ENCODE data around the gene FBXL17.
"Not testable (repeated sequence)": the region's sequence is repeated elsewhere in the genome, so short reads cannot be mapped to it uniquely, and the experiment has no call there.

FBXL17 gene

GRCh38 chr5:108381954-108382783 lies at the start of gene FBXL17:
FBXL17 (minus strand) TSS chr5:108382098.
- DNase-seq, result peak; percentile 87

GRCh38 chr5:108430931-108431608 lies 49.2 kb upstream of the FBXL17 start:
- DNase-seq, result no peak

GRCh38 chr5:108421713-108422112 lies 39.8 kb upstream of the FBXL17 start:
- no peak for DNase-seq

GRCh38 chr5:108420755-108421154 lies 38.9 kb upstream of the FBXL17 start:
- no peak for DNase-seq

- DNase-seq, result no peak
Measured at GRCh38 chr5:108420158-108420557, 38.3 kb upstream of the FBXL17 start.

GRCh38 chr5:108418197-108418596 lies 36.3 kb upstream of the FBXL17 start:
- DNase-seq, result no peak

DNA sequence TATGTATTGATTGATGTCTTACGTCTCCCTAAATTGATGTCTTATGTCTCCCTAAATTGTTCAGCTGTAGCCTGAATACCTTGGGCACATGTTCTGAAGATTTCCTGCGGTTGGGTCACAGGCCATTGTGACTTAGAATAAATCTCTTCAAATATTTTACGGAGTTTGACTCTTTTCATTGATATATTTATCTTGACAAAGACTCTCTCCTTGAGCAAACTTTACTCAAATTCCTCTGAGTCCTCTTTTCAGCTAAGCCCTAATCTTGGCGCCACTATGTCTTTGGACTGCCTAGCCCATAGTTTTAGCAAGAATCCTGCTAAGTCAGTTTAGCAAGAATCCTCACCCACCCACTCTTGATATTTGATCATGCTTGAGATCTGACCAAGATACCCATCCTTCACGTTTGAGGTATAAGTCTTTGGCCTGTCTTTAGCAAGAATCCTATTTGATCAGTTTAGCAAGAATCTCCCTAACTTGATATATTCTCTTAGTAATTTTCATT lies 35.3 kb upstream of the FBXL17 start:
- DNase-seq, result no peak

GRCh38 chr5:108415726-108416125 lies 33.8 kb upstream of the FBXL17 start:
- no peak for DNase-seq

DNA sequence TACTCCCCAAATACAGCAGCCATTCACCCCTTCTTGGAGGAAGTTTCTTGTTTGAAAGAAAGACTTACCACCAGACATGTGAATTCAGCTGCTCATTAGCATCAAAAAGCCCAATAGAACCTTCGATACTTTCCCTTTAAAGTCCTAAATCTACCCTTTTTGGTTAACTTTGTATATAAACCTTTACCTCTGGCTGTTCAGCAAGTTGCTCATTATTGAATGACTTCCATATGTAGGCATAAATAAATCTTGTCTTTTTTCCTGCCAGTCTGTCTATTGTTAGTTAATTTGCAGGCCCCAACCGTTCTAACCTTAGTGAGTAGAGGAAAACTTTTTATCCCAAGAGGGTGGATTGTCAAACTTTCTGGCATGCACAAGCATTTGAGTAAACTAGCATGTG lies 27.9 kb upstream of the FBXL17 start:
- DNase-seq, result no peak

- not testable (repeated sequence) for DNase-seq
Measured at GRCh38 chr5:108405201-108405600, 23.3 kb upstream of the FBXL17 start.

- DNase-seq, result no peak
Measured at GRCh38 chr5:108398964-108399363, 17.1 kb upstream of the FBXL17 start.

DNA sequence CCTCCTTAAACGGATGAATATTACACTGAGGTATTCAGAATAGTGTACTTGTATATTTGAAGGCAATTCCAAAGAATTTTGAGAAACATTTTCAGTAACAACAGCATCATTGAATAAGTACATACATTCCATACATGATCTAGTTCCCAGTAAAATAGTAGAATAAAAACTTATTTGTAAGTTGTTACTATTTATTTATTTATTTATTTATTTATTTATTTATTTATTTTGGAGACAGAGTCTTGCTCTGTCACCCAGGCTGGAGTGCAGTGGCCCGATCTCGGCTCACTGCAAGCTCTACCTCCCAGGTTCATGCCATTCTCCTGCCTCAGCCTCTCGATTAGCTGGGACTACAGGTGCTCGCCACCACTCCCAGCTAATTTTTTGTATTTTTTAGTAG lies 14.9 kb upstream of the FBXL17 start:
- not testable (repeated sequence) for DNase-seq

GRCh38 chr5:108387758-108388157 lies 5.9 kb upstream of the FBXL17 start:
- no peak for DNase-seq

DNA sequence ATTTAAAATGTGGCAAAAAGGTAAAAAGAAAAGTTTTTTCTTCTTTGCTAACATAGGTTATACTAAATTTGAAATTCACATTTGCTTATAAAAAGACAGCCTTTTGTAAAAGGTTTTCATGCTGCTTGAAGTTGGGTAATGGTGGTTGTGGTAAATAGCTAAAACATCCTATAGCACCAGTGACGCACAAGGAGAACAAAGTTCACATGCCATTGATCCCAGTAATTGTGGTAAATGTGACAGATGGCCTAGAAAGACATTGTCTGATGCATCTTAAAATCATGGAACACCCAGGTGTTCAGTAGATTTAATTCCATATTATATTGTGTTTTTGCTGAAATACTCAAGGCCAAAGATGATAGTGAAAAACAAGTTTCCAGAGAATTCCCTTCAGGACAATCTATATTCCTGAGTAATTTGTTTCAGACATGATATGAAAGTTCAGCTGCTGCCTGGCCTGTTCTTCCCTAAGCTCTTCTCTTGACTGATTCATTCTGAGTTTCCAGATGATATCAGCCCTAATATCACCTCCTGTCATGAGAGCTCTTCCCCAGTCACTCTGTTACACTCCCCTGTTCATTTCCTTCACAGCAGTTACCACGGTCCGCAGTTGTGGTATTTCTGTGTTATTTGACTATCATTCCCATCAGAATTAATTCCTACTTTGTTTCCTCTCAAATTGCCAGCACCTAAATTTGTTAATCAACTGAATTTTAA lies 4.6 kb upstream of the FBXL17 start:
- DNase-seq, result no peak

DNA sequence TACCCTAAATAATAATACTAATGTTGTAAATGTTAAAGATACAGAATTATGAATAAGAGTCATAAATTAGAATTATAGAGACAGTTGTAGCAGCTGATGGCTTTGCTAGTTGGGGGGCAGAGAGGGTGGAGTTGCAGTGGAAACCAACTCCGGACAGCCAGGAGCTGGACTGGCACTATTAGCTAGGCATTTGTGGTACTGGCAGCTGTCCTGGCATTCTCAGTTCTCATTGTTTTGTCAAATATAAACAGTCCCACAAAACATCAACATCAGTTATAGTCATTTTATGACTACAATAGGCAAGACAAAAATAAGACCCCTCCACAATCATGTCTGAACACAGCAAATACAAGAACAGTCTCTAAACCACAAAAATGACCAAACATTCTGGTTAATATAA lies 2.8 kb upstream of the FBXL17 start:
- no peak for DNase-seq

DNA sequence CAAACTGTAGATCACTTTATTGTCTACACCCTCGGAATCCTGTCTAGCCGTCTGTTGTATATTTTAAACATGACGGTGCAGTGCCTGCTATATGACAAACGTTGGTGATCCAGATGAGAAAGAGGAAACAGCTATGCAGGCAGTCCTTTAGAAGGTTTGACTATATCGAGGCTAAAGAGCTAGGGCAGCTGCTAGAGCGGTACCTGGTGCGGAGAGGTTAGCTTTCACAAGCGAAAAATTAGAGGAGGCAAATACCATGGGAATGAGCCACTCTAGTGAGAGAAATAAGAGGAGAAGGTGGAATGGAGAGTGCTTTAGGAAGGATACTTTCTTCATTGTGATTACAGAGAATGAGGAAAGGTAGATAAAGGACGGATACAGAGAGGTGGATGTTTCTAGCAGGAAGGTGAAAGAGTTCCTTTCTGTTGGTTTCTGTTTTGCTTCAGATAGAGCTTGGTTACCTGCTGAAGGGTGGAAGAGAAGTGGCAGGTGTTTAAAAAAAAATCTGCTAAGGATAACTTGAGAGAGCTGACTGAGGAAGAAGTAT lies 959 bp upstream of the FBXL17 start:
- DNase-seq, result no peak

DNA sequence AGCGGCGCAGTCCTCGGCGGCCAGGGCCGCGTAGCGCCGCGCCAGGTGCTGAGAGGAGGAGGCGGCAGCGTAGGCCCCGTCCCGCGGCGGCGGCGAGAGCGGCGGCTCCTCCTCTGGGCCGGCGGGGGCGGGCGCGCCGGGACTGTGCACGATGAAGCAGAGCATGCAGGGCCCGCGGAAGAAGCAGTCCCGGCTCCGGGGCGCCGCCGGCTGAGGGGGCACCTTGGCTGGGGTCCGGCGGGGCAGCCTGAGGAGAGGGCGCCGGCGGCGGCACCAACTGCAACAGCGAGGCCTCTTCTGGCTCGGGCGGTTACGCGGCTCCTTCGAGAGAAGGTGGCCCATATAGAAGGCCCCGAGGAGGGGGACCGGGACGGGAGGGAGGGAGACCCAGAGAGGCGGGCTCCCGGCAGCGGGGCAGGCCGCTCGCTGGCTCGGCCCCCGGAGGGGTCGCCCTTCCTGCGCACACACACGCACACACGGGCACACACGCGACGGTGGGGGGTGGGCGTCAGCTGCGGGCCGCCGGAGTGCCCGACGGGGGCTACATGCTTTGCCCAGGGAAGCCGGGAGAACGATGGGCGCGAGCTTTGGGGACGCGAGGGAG lies 446 bp downstream of the FBXL17 start:
- peak; percentile 73 for DNase-seq

DNA sequence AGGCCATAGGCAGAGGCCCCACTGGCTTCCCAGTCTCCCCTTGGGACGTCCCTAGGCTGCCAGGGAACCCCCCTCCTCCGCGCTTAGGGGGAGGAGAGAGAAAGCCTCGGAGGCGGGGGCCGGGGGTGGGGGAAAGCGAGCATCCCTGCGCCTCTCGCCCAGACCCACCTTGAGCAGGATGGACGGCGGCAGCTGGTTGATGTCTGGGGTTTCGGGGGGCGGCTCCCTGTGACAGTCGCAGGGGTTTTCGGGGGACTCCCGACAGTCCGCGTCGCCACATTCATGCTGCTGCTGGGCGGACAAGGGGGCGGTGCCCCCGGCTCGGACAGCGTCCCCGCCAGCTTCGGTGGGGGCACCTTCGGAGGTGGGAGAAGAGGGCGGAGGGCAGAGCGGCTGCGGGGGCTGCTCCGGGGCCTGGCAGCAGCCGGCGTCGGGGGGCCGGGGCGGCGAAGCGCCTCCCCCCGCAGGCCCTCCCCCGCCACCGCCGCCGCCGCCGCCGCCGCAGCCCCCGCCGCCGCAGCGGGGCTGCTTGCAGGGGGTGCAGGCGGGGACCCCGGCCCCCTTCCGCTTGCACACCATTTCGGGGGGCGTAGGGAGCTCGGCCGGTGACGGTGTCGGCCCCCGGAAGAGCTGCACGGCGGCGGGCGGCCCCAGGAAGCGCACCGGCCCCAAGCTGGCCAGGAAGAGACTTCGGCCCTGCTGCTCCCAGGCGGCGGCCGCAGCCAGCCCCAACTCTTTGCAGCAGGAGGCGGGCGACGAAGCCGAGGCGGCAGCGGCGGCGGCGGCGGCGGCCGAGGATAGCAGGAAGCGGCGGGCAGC lies 1.2 kb downstream of the FBXL17 start:
- DNase-seq, result peak; percentile 11

DNA sequence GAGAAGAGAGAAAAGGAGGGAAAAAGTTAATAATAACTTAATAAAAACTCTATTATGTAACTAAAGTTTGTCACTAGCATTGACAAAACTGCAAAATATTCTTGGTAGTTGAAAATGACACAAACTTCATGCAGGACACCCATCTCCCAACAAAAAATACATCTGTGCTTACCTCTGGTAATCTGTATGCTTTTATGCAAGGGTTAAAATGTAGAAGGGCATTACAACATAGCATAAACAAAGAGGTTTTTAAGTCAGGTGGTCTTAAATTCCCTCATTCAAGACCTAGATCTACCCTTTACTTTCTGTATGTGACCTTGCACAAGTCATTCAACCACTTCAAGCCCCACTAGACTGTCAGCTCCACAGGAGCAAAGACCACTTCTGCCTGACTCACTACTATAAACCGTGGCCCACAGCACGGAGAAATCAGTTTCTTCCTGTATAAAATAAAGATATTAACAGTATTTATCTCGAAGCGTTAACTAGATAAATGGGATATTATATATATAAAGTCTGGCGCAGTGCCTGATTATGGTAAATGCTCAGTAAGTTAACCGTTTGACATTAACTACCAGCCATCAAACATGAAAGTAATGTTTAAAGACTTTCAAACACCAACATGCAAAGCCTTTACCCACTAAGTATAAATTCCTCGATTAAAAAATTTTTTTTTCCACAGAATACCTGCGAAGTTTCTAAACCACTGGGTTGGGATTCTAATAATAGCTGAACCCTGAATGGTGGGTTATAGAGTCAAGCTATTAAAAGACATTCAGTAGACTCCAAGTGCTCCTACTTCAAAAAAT lies 2.0 kb downstream of the FBXL17 start:
- no peak for DNase-seq

- no peak for DNase-seq
Measured at GRCh38 chr5:108375768-108376167, 6.1 kb downstream of the FBXL17 start.

DNA sequence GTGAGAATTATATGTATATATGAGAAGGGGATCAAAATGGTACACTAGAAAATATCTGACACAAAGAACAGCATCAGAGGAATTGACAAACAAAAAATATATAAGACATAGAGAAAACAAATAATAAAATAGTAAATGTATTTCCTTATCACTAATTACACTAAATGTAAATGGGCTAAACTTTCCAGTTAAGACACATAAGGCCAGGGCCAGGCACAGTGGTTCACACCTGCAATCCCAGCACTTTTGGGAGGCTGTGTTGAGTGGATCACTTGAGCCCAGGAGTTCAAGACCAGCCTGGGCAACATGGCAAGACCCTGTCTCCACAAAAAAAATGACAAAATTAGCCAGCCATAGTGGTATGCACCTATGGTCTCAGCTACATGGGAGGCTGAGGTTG lies 8.5 kb downstream of the FBXL17 start:
- DNase-seq, result no peak
